NOMO-1 (cell line): Measurements from ENCODE around the gene MKKS.
A peak's percentile ranks its signal among the peaks of the same experiment; 100 is the strongest.

Experiments
- DNase-seq, 2 experiments: peaks; one replicate each; lab custom pipeline; 2025; ENCODE audit not compliant: unreplicated experiment in 2 of 2; lab: John Stamatoyannopoulos, UW

MKKS gene

GRCh38 chr20:10433623-10434466, at the start of gene MKKS:
Gene MKKS, minus strand, starts transcription at chr20:10434222. Its CDS starts 20,708 bp downstream, at chr20:10413514.
- peak; percentile 78 to 79 for DNase-seq

GRCh38 chr20:10483691-10484090, 49.7 kb upstream of the MKKS start:
- DNase-seq = no peak

GRCh38 chr20:10481676-10482075, 47.7 kb upstream of the MKKS start:
- DNase-seq = no peak

GRCh38 chr20:10478930-10479329, 44.9 kb upstream of the MKKS start:
- DNase-seq = no peak

GRCh38 chr20:10478205-10478604, 44.2 kb upstream of the MKKS start:
- DNase-seq = no peak

GRCh38 chr20:10476319-10476724, 42.3 kb upstream of the MKKS start:
- DNase-seq = peak; percentile 65 to 87

GRCh38 chr20:10475225-10475624, 41.2 kb upstream of the MKKS start:
- DNase-seq = no peak

GRCh38 chr20:10474606-10475184, 40.7 kb upstream of the MKKS start:
- DNase-seq = peak in 1 of 2 experiments; percentile 15

- no peak for DNase-seq
Observed at GRCh38 chr20:10472871-10473270, 38.8 kb upstream of the MKKS start.

- no peak for DNase-seq
Observed at GRCh38 chr20:10470276-10470675, 36.3 kb upstream of the MKKS start.

- peak; percentile 56 to 83 for DNase-seq
Observed at GRCh38 chr20:10469599-10469998, 35.6 kb upstream of the MKKS start.

GRCh38 chr20:10469056-10469455, 35.0 kb upstream of the MKKS start:
- DNase-seq = peak in 1 of 2 experiments; percentile 35

GRCh38 chr20:10468340-10468845, 34.4 kb upstream of the MKKS start:
- no peak for DNase-seq

GRCh38 chr20:10467681-10468339, 33.8 kb upstream of the MKKS start:
- DNase-seq = no peak

GRCh38 chr20:10466855-10467254, 32.8 kb upstream of the MKKS start:
- DNase-seq = no peak

GRCh38 chr20:10466325-10466724, 32.3 kb upstream of the MKKS start:
- no peak for DNase-seq

- no peak for DNase-seq
Observed at GRCh38 chr20:10465135-10465534, 31.1 kb upstream of the MKKS start.

GRCh38 chr20:10463622-10464021, 29.6 kb upstream of the MKKS start:
- DNase-seq = no peak

GRCh38 chr20:10462516-10462915, 28.5 kb upstream of the MKKS start:
- no peak for DNase-seq

- DNase-seq = no peak
Observed at GRCh38 chr20:10461495-10461894, 27.5 kb upstream of the MKKS start.

GRCh38 chr20:10454151-10454750, 20.2 kb upstream of the MKKS start:
- DNase-seq = no peak
